Activated naive CD8-positive, alpha-beta T cell treated with anti-CD3 and anti-CD28 coated beads for 36 hours (primary cell): ENCODE data around the gene YTHDF1. TPM values are rescaled to one million over a fixed set of nuclear protein-coding genes. Genes with fewer than 3 reads are reported as not detected.

Experiments used
- DNase-seq: peaks from one replicate; pipeline ENCODE4 v3.0.0; 2021
- H3K27ac Mint-ChIP-seq: one replicate; pipeline ENCODE4 v1.8.0; 2022; ENCODE audit warnings: mild to moderate bottlenecking, moderate library complexity, mixed read lengths
- H3K27me3 Mint-ChIP-seq: one replicate; pipeline ENCODE4 v1.8.0; 2022; ENCODE audit warnings: mild to moderate bottlenecking, mixed read lengths
- H3K36me3 Mint-ChIP-seq: one replicate; pipeline ENCODE4 v1.8.0; 2021; ENCODE audit warnings: mild to moderate bottlenecking, mixed read lengths
- H3K4me1 Mint-ChIP-seq: one replicate; pipeline ENCODE4 v1.8.0; 2021; ENCODE audit warnings: mixed read lengths
- H3K4me3 Mint-ChIP-seq: one replicate; pipeline ENCODE4 v1.8.0; 2022; ENCODE audit warnings: mild to moderate bottlenecking, moderate library complexity, mixed read lengths
- H3K9me3 Mint-ChIP-seq: one replicate; pipeline ENCODE4 v1.8.0; 2022; ENCODE audit warnings: mixed read lengths
- total RNA-seq, 2 experiments: library from RNA; stranded (reverse); gene quantifications; one replicate each; pipeline ENCODE4 v1.2.3, GENCODE V29; 2021

Gene YTHDF1
- total RNA-seq, 2 experiments from 2014 or later = 47.4 to 48.3 TPM

DNA sequence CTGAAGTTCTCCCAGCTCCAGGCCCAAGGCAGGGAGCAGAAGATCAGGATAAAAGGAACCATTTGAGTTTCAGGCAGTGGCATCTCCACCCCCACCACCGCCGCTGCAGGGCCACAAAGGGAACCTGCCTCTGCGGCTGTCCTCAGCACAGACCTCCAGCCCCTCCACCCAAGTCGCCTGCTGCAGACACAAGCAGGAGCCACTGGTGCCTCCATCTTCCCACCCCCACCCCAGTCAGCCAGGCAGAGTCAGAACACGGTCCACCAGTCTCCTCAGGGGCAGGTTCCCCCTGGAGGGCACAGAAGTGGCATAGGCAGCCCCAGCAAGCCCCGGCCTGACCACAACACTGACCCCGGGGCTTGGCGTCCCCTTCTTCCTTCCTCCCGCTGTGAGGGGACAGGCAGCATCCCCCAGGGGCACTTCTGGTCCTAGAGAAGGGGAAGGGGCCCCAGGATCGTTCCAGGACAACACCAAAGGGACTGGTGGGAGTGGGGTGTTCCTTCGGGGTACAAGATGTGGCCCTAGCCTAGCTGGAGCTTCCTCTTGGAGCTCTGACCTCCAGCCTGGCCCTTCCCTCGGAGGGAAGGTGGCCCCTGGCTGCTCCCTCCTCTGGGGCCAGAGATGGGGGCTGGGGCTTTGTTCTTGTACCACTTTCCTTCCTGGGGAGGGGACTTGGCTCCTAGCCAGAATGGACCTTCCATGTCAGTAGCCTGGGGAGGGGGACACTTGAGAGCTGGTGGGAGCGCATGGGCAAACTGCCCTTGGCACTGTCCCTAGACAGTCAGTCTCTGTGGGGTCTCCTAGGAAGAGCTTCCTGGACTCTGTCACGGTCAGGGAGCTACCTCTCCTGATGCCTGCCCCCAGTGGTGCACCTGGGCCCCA, 36.0 kb downstream of the YTHDF1 start:
- Mint-ChIP-seq H3K36me3 (no peaks in the 10 kb centered on the region), H3K4me1 (peaks cover 7% of the 10 kb centered on the region), H3K9me3 (no peaks in the 10 kb centered on the region), H3K4me3 (no peak overlapping the region), H3K27ac (no peak overlapping the region), H3K27me3 (peaks cover 56% of the 10 kb centered on the region)
- no peak for DNase-seq

DNA sequence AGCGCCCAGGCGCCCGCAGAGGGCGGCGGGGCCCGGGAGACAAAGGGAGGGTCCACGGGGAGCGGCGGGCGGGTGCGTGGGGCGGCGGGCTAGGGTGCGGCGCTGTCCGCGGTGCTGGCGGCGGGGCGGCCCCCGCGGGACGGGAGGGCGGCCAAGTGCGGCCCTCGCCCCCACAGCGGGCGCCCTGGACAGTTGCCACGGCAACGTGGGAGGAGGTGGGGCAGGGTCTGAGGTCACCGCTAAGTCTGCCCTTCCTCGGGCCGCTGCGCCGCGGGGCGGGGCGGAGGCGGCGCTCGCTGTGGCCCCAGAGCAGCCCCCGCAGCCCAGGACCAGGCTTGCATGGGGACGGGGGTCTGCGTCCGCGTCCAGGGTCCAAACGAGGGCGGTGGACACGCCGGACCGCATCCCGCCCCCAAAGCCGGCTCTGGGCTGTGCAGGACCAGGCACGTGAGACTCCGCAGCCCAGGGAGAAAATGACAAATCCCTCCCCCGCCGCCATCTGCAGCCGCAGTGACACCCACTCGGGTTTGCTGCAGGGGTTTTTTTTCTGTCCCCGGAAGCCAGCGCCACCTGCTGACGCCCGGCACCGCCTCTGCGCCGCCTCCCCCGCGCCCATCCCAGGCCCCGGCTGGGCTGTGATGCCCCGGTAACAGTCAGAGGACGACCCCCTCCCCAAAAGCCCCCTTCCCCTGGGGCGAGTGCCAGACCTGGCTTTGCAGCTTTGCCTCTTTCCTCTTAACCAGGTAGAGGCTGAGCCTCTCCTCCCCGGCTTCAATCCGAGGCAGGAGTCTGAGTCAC, 36.8 kb downstream of the YTHDF1 start:
- Mint-ChIP-seq H3K9me3 (no peaks in the 10 kb centered on the region), H3K4me1 (peaks cover 10% of the 10 kb centered on the region), H3K4me3 (peak overlapping the region; percentile 11), H3K27ac (no peak overlapping the region), H3K36me3 (no peaks in the 10 kb centered on the region), H3K27me3 (peaks cover 64% of the 10 kb centered on the region)
- peak; percentile 71 for DNase-seq

DNA sequence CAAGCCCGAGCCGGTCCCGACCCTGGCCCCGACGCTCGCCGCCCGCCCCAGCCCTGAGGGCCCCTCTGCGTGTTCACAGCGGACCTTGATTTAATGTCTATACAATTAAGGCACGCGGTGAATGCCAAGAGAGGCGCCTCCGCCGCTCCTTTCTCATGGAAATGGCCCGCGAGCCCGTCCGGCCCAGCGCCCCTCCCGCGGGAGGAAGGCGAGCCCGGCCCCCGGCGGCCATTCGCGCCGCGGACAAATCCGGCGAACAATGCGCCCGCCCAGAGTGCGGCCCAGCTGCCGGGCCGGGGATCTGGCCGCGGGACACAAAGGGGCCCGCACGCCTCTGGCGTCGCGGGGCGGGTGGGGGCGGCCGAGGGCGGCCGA, 37.5 kb downstream of the YTHDF1 start:
- no peak overlapping the region for H3K4me3 Mint-ChIP-seq
- no peak overlapping the region for H3K27ac Mint-ChIP-seq
- H3K4me1 Mint-ChIP-seq = peaks cover 10% of the 10 kb centered on the region
- DNase-seq = no peak
- peaks cover 69% of the 10 kb centered on the region for H3K27me3 Mint-ChIP-seq
- H3K9me3 Mint-ChIP-seq = no peaks in the 10 kb centered on the region
- no peaks in the 10 kb centered on the region for H3K36me3 Mint-ChIP-seq

DNA sequence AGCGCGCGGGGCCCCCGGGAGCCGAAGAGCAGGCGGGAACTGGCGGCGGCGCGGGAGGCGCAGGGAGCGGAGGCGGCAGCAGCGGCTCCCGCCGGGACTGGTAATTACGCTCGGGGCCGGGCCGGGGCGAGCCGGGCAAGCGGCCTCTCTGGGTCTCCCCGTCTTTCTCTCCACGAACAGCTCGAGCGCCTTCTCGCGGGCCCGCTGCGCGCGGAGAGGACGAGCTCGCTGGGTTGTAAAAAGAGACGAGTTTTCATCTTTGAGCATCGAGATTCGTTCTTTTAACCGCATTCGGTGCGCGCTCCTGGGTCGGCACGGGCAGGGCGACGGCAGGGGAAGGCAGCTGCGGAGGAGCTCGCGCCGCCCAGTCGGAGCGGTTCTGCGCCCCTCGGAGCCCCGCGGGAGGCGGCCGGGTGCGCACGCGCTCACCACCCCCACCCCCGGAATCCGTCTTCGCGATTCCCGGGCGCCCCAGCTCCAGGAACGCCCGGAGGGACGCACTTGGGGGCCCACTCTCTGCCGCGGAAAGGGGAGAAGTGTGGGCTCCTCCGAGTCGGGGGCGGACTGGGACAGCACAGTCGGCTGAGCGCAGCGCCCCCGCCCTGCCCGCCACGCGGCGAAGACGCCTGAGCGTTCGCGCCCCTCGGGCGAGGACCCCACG, 38.0 kb downstream of the YTHDF1 start:
- Mint-ChIP-seq H3K27me3 (peaks cover 69% of the 10 kb centered on the region), H3K9me3 (no peaks in the 10 kb centered on the region), H3K4me1 (peaks cover 10% of the 10 kb centered on the region), H3K27ac (no peak overlapping the region), H3K4me3 (no peak overlapping the region), H3K36me3 (no peaks in the 10 kb centered on the region)
- no peak for DNase-seq

DNA sequence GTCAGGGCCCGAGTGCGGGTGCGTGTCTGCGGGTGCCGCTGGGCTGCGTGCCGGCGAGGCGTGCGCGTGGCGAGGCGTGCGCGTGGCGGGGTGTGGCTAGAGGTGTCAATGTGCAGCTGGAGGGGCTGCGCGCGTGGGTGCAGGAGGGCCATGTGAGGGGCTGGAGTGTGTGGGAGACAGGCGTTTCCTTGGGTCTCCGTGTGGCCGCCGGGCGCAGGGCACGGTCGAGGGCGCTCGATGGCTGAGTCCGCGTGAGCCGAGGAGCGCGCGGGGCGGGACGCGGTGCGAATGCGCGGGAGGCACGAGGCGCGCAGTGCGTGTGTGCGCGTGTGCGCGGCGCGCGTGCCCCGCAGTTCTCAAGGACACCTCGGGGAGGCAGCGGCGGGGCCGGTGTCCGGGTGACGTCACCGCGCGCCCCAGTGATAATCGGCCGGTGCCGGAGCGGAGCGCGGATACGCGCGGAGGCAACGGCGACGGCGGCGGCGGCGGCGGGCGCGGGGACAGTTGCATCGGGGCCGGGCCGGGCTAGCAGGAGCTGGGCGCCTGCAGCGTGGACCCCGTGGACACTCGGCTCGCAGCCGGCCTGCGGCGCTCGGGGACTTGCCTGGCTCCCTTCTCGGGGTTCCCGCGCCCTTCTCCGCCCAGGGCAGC, 38.7 kb downstream of the YTHDF1 start:
- Mint-ChIP-seq H3K27ac (no peak overlapping the region), H3K36me3 (no peaks in the 10 kb centered on the region), H3K27me3 (peaks cover 69% of the 10 kb centered on the region), H3K9me3 (no peaks in the 10 kb centered on the region), H3K4me3 (peak overlapping the region; percentile 7), H3K4me1 (peaks cover 10% of the 10 kb centered on the region)
- peak; percentile 51 for DNase-seq

DNA sequence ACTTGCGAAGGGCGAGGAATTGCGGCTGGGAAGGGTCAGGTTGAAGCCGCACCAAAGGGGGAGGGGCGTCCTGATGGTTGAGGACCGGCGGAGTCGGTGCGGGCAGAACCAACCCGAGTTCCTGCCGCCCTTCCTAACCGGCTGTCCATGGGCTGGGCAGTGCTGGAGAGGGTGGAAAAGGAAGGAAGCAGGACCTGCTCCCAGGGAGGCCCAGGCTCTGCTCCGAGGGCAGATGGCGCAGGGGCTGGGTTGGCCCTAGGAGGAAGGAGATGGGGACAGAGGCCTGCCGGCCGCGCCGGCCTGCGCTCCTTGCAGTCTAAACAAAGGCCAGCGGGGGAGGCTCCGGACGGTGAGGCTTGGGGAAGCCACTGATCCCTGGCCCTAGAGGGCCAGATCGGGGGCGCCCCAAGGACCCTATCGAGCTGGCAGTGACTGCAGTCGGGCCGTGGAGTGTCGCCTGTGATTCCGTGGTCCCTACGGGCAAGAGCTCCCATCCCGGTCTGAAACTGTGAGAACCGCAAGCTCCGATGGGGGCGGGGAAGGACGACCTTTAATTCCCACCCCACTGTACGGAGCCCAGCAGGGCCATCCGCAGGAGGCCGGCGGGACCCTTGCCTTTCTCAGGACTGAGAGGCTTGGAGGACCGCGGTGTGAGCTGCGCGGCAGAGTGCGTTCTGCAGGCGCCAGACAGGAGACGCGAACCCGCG, 39.4 kb downstream of the YTHDF1 start:
- no peaks in the 10 kb centered on the region for H3K36me3 Mint-ChIP-seq
- H3K4me1 Mint-ChIP-seq = peaks cover 10% of the 10 kb centered on the region
- H3K27ac Mint-ChIP-seq = no peak overlapping the region
- no peak for DNase-seq
- H3K4me3 Mint-ChIP-seq = no peak overlapping the region
- H3K9me3 Mint-ChIP-seq = no peaks in the 10 kb centered on the region
- H3K27me3 Mint-ChIP-seq = peaks cover 70% of the 10 kb centered on the region

DNA sequence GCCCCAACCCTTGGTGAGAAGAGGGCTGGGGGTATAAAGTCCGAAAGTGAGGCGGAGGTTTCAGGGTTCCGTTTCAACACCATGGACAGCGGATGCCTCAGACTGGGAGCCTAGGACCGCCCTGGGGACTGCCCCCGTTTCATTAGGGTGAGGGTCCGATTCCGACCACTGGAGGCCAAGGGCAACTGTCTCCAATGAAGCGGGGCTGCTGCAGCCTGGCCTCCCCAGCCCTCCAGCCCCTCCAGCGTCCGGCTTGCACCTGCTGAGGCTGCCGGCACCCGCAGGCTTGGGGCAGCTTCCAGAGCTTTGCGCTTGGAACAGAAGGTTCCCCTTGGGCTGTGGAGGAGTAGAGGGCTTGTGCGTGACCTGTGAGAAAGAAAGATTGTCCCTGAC, 39.9 kb downstream of the YTHDF1 start:
- H3K27ac Mint-ChIP-seq = no peak overlapping the region
- no peak for DNase-seq
- H3K4me3 Mint-ChIP-seq = no peak overlapping the region
- H3K36me3 Mint-ChIP-seq = no peaks in the 10 kb centered on the region
- H3K27me3 Mint-ChIP-seq = peaks cover 69% of the 10 kb centered on the region
- peaks cover 10% of the 10 kb centered on the region for H3K4me1 Mint-ChIP-seq
- H3K9me3 Mint-ChIP-seq = no peaks in the 10 kb centered on the region

DNA sequence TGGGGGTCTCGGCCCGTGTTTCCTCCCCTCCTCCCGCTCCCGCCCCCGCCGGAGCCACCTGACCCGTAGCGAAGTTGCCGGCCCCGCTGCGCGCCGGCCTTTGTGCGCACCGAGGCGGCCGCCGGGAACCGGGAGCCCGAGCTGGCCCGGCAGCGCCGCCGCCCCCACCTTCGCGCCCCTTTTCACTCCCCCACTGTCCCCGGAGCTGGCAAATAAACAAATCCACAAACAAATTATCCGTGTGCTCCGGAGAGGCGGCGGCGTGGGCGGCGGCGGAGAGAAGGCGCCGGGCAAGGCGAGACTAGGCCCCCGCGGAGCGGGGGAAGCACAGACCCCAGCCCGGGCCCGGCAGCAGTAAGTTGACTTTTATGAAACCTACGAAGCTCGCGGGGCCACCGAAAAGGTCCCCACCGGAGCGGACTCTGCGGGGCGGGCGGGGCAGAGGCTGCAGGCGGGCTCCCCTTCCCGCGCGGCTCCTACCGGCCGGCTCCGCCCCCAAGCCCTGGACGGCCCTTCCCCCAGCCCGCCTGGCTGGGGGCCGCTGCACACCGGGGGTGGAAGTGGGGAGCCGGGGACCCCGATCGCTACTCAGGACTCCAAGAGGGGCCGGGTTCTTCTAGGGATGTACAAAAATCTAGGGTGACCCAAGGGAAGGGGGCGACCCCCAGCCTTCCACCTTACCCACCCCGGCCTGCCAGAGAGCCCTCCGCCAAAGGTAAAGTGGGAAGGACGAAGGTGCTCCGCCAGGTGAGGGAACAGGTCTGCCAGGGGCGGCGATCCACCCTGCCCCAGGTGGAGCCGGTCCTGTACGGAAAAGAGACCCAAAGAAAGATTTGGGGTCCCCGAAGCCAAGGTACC, 40.7 kb downstream of the YTHDF1 start:
- Mint-ChIP-seq H3K4me3 (no peak overlapping the region), H3K36me3 (no peaks in the 10 kb centered on the region), H3K4me1 (peaks cover 10% of the 10 kb centered on the region), H3K27ac (no peak overlapping the region), H3K27me3 (peaks cover 61% of the 10 kb centered on the region), H3K9me3 (no peaks in the 10 kb centered on the region)
- DNase-seq = no peak

DNA sequence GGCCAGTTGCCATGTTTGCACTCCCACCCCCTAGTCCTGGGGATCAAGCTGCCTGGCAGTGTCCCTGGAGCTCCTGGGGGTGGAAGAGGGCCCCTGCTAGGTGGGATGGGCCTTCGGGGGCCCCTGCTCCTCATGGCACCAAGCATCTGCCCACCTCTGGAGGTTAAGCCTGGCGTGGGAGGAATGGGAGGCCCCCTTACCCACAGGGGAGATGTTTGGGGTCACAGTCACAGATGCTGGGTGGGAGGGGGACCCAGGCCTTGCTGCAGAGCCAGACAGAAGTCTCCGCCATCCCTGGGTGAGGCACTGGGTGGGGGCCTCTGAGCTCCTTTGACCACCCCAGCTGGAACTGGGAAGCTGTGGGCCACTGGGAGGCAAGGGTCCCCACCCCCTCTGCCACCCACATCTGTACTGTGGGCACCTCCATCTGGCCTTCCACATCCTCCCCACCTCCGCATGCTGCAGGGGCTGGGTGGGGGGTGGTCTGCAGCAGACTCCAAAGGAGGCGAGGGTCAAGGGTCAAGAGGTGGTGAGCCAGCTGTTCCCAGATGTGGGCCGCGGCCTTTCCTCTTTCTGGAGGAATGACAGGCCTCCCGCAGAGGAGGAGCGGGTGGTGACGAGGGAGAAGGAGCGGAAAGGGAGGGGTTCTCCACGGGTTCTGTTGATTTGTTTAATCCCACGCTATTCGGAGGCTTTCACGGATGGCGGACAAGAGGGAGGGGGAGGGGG, 41.5 kb downstream of the YTHDF1 start:
- DNase-seq = no peak
- H3K9me3 Mint-ChIP-seq = no peaks in the 10 kb centered on the region
- no peaks in the 10 kb centered on the region for H3K36me3 Mint-ChIP-seq
- no peak overlapping the region for H3K4me3 Mint-ChIP-seq
- peaks cover 54% of the 10 kb centered on the region for H3K27me3 Mint-ChIP-seq
- H3K4me1 Mint-ChIP-seq = peaks cover 8% of the 10 kb centered on the region
- no peak overlapping the region for H3K27ac Mint-ChIP-seq

DNA sequence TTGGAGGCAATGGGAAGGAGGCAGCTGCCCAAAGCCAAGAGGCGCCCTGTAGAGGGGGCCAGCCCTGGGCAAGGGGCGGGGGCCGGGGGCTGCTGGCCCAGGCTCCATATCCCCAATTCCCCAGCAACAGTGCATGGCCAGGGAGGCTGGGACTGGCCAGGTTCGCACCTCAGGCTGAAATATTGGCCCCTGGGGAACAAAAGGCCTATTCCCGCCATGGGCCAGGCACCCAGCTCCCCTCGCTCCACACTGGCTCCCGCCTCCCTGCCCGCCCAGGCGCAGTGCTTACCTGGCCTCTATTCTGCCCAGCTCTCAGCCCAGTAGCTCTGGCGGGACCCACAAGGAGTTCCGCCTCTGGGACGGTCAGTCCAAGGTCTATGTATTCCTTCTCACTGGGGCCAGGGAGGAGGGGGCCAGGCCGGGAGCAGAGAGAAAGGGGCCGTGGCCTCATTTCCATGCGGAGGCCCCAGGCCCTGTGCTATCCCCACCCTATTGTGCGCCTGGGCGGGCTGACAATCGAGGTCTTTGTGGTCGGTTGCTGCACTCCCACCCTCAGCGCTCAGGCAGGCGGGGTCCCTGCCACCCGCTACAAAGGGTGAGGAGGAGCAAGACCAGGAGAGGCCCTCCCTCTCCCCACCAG, 42.3 kb downstream of the YTHDF1 start:
- H3K4me3 Mint-ChIP-seq = no peak overlapping the region
- DNase-seq = no peak
- no peaks in the 10 kb centered on the region for H3K9me3 Mint-ChIP-seq
- no peaks in the 10 kb centered on the region for H3K36me3 Mint-ChIP-seq
- H3K27ac Mint-ChIP-seq = no peak overlapping the region
- H3K4me1 Mint-ChIP-seq = peaks cover 6% of the 10 kb centered on the region
- H3K27me3 Mint-ChIP-seq = peaks cover 51% of the 10 kb centered on the region

DNA sequence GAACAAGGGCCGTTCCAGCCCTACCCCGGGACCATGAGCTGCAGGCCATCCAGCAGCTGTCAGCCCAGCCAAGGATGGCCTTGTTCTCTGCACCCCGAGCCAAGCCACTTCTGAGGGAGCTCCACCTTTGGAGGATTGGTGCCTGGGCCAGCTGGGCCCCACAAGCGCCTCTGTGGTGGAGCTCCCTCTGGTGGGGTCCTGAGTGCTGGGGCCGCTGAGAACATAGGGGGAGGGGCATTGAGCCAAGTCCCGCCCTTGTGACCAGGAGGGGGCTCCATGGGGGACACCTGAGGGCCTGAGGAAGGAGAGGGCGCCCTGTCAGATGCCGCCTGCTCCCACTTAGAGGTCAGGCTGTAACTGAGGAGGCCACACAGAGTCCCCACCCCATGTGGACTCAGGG, 43.2 kb downstream of the YTHDF1 start:
- H3K4me1 Mint-ChIP-seq = peaks cover 4% of the 10 kb centered on the region
- H3K27ac Mint-ChIP-seq = no peak overlapping the region
- H3K27me3 Mint-ChIP-seq = peaks cover 48% of the 10 kb centered on the region
- no peak overlapping the region for H3K4me3 Mint-ChIP-seq
- no peaks in the 10 kb centered on the region for H3K36me3 Mint-ChIP-seq
- H3K9me3 Mint-ChIP-seq = no peaks in the 10 kb centered on the region
- DNase-seq = peak; percentile 44

DNA sequence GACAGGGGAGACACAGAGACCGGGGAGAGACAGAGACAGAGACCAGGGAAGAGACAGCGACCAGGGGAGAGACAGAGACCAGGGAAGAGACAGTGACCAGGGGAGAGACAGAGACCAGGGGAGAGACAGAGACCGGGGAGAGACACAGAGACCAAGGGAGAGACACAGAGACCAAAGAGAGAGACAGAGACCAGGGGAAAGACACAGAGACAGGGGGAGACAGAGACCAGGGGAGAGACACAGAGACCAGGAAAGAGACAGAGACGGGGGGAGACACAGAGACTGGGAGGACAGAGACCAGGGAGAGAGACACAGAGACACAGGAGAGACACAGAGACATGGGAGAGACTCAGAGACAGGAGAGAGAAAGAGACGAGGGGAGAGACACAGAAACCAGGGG, 43.9 kb downstream of the YTHDF1 start:
- H3K9me3 Mint-ChIP-seq = no peaks in the 10 kb centered on the region
- H3K4me1 Mint-ChIP-seq = peaks cover 4% of the 10 kb centered on the region
- H3K4me3 Mint-ChIP-seq = no peak overlapping the region
- no peak overlapping the region for H3K27ac Mint-ChIP-seq
- DNase-seq = no peak
- H3K27me3 Mint-ChIP-seq = peaks cover 44% of the 10 kb centered on the region
- H3K36me3 Mint-ChIP-seq = no peaks in the 10 kb centered on the region

DNA sequence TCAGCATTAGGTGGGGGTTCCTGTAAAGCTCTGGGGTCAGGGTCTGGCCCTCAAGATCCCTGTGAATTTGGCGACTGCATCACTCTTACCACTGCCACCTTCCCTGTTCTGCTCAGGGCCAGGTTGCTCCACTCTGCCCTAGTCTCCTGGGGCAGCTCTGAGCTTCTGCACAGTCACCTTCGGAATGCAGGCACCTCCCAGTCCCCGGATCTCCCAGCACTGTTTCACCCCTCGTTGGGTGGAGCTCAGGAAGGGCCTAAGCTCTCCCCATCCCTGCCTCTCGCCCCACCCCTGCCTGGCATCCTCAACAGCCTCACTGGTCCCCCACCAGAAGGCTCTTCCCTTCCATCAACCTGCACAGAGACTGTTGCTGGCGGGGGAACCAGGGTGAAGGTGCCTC, 46.2 kb downstream of the YTHDF1 start:
- Mint-ChIP-seq H3K4me1 (peaks cover 2% of the 10 kb centered on the region), H3K36me3 (no peaks in the 10 kb centered on the region), H3K4me3 (no peak overlapping the region), H3K9me3 (no peaks in the 10 kb centered on the region), H3K27ac (no peak overlapping the region), H3K27me3 (peaks cover 24% of the 10 kb centered on the region)
- DNase-seq = no peak
